Raji (cell line): Measurements from ENCODE around the gene NDN.

Experiments used
- POLR2A ChIP-seq: IDR thresholded peaks from 2 replicates; pipeline ENCODE4 v1.6.1; 2011; ENCODE audit warnings: low read depth, low read length, control low read depth; ENCODE audit not compliant: insufficient read depth

The NDN gene

DNA sequence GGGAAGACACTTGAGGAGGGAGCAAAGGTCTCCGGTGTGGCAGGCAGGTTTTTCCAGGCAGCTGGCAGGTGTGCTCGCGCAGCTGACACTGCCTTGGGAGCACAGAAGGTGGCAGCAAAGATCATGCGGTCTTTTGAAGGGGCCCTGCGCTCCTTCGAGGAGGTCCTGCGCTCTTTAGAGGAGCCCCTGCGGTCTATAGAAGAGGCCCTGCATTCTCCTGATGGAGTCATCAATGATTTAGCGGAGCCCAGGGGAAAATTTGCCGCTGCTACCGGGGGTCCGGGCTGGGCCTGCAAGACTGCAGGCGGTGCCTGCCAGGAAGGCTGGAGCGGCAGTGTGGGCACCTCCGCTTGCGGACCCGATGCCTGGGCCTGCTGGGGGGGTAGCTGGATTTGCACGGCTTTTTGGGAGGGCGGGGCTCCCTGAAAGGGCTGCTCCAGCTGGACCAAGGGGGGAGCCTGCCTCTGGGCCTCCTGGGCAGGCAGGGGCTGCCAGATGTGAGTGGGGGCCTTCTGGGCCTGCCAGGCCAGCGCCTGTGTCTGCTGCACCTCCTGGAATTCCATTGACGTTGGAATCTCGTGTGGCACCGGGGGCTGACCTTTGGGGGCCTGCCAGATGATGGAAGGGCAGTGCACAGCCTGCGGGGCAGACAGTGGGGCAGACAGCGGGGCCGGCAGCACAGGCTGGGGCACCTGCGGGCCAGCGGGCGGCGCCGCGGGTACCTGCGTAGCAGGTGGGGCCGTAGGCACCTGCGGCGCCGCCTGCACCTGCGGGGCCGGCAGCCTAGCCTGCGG is 41.5 kb downstream of the NDN start:
- no peak for TF ChIP-seq POLR2A

DNA sequence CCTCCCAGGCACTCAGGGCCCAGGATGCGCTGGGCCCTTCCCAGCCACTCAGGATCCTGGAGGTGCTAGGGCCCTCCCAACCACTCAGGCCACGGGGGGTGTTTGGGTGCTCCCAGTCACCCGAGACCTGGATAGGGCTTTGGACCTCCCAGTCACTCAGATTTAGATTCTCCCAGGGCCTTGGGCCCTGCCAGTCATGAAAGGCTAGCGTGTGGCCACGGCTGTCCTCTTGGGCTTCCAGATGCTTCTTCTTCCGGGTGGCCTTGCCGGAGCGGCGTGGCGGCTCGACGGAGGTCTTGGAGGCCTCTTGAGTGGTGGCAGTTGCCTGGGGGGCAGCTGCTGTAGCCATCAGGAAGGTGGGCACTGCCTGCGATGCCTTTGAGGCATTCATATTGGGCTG is 42.3 kb downstream of the NDN start:
- no peak for TF ChIP-seq POLR2A

DNA sequence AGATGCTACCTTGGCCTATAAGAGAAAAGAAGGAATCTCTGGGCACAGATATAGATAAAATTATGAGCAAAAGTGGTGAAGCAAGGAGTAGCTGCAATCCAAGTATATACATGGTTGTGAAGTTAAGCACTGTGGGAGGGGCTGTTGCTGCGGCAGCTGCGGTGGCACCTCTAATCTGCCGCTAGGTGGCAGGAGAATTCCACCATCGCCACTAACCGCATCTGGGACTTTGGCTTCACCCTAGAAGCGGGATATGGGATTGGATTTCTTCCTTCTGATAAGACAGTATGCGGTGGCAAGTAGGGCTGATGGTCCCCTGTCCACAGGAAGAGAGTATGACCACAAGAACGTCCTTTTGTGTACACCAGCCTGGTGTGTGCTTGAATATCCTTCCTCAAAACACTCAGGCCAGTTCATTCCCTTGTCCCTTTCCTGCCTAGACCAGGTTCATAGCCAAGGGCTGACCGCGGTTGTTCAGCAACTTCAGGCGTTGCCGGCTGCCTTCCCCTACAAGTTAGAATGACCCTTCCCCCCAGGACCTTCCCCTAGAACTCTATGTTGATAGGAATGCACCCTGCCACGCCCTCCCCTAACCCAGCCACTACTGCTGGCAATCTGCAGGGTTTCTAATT is 44.6 kb downstream of the NDN start:
- no peak for TF ChIP-seq POLR2A
